Measurements from ENCODE around the gene HEPACAM.

Gene HEPACAM

GRCh38 chr11:124890683-124891372 is 45.0 kb downstream of the HEPACAM start:
- Mint-ChIP-seq H3K36me3 (ENCODE audit: low read depth) (no peaks in the 10 kb centered on the region), H3K9me3 (no peaks in the 10 kb centered on the region), H3K4me1 (no peaks in the 10 kb centered on the region), H3K4me3 (no peak overlapping the region), H3K27me3 (peaks cover 4% of the 10 kb centered on the region), H3K27ac (no peak overlapping the region)
- no peak for ATAC-seq
- DNase-seq = no peak

DNA sequence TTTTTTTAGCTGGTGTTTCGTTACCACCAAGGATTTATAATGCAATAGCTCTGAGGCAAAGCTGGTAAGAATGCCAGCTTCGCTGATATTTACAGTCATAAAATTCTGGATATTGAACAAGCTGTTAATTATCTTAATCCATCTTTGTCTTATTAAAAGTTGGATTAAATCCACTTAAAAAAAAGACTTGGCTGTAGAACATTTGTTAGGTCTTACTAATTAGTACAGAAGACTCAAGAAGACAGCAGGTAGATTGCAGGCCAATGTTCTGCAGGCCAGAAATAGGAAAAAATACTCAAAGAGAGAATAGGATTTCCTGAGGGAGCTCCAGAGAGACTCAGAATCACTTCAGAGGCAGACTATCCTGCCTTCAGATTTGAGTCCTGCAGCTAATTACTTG is 45.7 kb downstream of the HEPACAM start:
- Mint-ChIP-seq H3K27ac (no peak overlapping the region), H3K4me3 (no peak overlapping the region), H3K9me3 (no peaks in the 10 kb centered on the region), H3K36me3 (ENCODE audit: low read depth) (no peaks in the 10 kb centered on the region), H3K4me1 (no peaks in the 10 kb centered on the region), H3K27me3 (peaks cover 4% of the 10 kb centered on the region)
- ATAC-seq = no peak
- no peak for DNase-seq

DNA sequence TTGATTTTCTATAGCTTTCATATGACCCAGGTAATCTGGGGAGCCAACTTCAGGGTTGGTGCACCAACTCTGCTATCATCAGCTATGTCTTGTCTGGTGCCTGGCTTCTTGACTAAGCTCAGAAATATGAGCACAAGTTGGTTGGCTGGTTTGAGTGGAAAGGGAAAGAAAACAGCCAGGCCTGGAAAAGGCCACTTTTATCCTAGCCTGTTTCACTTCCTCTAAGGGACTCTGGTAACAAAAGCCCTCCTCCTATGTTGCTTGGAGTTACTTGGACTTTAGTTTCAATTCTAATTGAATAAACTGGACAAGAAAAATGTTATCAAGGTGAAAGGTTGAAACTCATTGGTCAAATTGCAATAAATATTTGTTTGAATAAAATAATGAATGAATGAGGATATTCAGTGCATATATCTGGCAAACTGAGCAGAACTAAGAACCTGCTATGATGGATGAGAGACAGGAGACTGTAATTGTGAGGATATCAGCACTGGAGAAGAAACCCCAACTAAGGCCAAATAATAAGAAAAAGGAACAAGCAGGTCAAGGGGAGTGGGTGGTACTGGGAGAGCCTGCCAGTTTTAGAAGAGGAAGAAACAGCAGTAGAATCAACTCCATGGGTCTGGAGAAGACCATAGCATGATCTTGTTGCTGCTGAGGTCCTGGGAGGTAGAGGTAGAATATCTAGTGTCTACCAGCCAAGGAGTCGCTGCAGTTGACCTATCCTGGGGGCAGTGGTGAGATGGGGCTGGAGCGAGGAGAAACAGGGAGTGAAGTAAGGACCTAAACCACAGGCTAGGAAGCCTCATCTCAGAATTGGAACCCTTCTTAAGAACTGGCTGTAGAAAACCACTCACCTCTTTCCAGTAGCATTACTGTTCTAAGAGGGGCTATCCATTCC is 46.4 kb downstream of the HEPACAM start:
- Mint-ChIP-seq H3K36me3 (ENCODE audit: low read depth) (no peaks in the 10 kb centered on the region), H3K4me1 (no peaks in the 10 kb centered on the region), H3K9me3 (no peaks in the 10 kb centered on the region), H3K4me3 (no peak overlapping the region), H3K27ac (no peak overlapping the region), H3K27me3 (peaks cover 4% of the 10 kb centered on the region)
- DNase-seq (no peak), ATAC-seq (no peak)

DNA sequence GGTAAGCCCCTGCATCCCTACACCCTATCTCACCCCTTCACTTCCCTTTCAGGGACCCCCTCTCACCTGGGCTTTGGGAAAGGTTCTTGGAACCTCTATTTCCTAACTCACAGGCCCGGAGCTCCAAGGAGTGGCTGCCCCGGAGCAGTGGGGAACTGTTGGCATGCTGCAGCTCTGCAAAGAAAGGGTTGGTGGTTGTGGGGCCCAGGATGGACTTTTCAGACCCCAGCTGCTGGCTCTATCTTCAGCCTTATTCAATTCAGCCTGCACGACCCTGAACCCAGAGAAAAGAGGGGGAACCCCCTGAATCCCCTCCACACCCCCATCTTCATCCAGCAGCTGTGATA is 48.2 kb downstream of the HEPACAM start:
- no peak for ATAC-seq
- Mint-ChIP-seq H3K4me3 (no peak overlapping the region), H3K27me3 (peaks cover 4% of the 10 kb centered on the region), H3K4me1 (no peaks in the 10 kb centered on the region), H3K9me3 (no peaks in the 10 kb centered on the region), H3K36me3 (ENCODE audit: low read depth) (no peaks in the 10 kb centered on the region), H3K27ac (no peak overlapping the region)
- no peak for DNase-seq

DNA sequence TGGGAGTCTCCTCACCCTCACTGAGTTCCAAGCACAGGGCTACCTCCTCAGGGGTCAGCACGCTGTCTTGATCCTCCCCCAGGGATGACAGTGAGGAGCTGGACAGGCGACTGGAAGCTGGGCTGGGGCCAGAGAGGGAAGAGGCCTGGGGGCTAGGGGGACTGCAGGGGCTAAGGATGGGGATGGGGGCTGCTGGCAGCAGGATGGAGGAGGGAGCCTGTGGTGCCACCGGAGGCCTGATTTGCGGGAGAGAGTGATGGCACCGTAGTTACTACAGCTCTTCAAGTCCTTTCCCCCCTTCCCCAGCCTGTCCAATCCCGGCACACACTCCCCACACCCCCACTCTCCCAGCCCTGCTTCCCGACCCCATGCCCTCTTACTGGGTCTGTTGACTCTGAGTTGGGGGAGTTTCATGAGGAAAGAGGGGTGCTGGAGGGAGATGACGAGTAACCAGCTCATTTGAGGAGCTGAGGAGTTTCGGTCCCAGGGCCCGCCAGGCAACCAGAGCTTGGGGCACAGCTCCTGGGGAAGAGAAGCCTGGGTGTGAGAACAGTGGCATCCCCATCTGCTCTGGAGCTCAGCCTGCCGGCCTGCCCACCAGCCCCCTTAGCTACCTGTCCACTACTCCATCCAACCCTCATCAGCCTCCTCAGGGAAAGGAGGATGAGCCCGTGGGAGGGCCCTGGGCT is 48.7 kb downstream of the HEPACAM start:
- ATAC-seq (no peak), DNase-seq (no peak)
- no peak overlapping the region for H3K27ac Mint-ChIP-seq
- no peak overlapping the region for H3K4me3 Mint-ChIP-seq
- H3K27me3 Mint-ChIP-seq = peaks cover 4% of the 10 kb centered on the region
- no peaks in the 10 kb centered on the region for H3K36me3 Mint-ChIP-seq (ENCODE audit: low read depth)
- H3K9me3 Mint-ChIP-seq = no peaks in the 10 kb centered on the region
- H3K4me1 Mint-ChIP-seq = no peaks in the 10 kb centered on the region

DNA sequence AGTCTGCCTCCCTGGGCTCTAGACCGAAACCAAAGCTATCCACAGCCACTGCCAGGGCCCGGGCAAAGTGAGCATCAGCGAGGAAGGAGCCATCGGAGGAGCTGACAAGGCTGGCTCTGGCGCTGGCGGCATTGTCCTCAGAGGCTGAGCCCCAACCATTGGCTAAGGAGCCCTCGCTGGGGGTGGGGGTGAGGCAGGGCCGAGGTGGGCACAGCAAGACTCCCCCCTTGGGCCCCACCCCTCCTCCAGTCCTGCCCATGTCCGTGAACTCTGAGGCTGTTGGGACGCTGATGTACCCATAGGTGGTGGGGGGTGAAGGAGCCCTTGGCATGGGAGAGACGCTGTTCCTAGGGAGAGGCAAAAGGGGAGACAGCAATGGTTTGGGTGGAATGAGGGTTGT is 49.4 kb downstream of the HEPACAM start:
- no peak overlapping the region for H3K4me3 Mint-ChIP-seq
- no peak overlapping the region for H3K27ac Mint-ChIP-seq
- no peaks in the 10 kb centered on the region for H3K9me3 Mint-ChIP-seq
- H3K27me3 Mint-ChIP-seq = peaks cover 4% of the 10 kb centered on the region
- no peaks in the 10 kb centered on the region for H3K36me3 Mint-ChIP-seq (ENCODE audit: low read depth)
- H3K4me1 Mint-ChIP-seq = no peaks in the 10 kb centered on the region
- no peak for DNase-seq
- ATAC-seq = no peak

DNA sequence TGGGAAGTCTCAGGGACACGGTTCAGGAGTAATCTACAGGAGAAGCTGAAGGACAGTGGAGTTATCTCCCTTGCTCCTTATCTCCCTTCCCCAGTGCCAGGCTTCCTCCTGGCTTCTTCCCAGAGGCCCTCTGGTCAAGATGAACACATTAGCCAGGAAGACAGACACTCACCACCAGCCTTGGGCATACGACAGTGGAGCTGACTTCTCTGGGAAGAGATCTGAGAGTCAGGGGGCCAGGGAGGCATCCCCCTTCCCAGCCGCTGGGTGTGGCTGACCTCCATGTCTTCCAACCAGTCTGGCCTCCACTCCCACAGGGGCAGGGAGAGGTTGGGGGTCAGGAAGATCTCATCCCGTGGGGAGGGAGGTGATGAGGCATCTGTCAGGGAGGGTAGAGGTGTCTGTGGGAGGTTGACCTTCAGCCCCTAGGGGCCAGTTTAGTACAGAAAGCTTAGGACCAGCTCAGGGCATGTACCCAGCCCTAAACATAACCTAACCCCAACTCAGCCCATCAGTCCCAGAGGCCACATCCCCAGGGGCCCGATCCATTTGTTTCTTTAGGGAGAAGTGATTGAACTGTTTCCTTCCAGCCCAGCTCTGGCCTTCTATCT is 50.9 kb downstream of the HEPACAM start:
- Mint-ChIP-seq H3K4me3 (no peak overlapping the region), H3K4me1 (no peaks in the 10 kb centered on the region), H3K9me3 (no peaks in the 10 kb centered on the region), H3K36me3 (ENCODE audit: low read depth) (no peaks in the 10 kb centered on the region), H3K27me3 (peaks cover 4% of the 10 kb centered on the region), H3K27ac (no peak overlapping the region)
- no peak for ATAC-seq
- DNase-seq = no peak

- DNase-seq (no peak), ATAC-seq (no peak)
- no peaks in the 10 kb centered on the region for H3K9me3 Mint-ChIP-seq
- no peaks in the 10 kb centered on the region for H3K36me3 Mint-ChIP-seq (ENCODE audit: low read depth)
- no peaks in the 10 kb centered on the region for H3K4me1 Mint-ChIP-seq
- H3K27ac Mint-ChIP-seq = no peak overlapping the region
- H3K4me3 Mint-ChIP-seq = no peak overlapping the region
- H3K27me3 Mint-ChIP-seq = peaks cover 4% of the 10 kb centered on the region
Measured at GRCh38 chr11:124884340-124884739, 51.5 kb downstream of the HEPACAM start.

GRCh38 chr11:124882339-124883071 is 53.3 kb downstream of the HEPACAM start:
- Mint-ChIP-seq H3K27me3 (peaks cover 4% of the 10 kb centered on the region), H3K4me1 (peaks cover 4% of the 10 kb centered on the region), H3K27ac (no peak overlapping the region), H3K9me3 (no peaks in the 10 kb centered on the region), H3K4me3 (no peak overlapping the region), H3K36me3 (ENCODE audit: low read depth) (no peaks in the 10 kb centered on the region)
- DNase-seq (no peak), ATAC-seq (no peak)

DNA sequence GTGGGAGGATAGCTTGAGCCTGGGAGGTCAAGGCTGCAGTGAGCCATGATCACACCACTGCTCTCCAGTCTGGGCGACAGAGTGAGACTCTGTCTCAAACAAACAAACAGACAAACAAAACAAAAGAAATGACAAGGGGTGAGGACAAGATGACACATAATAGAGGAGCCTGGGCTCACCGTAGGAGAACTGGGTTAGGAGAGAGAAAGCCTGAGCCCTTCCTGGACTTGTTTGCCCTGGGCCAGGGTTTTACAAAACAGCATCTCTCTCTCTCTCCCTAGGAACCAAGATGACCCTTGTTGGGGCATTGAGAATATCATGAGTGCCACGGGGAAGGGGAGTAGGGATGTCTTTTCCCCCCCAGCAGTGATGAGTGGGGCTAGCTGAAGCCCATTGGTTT is 54.9 kb downstream of the HEPACAM start:
- Mint-ChIP-seq H3K27me3 (no peaks in the 10 kb centered on the region), H3K4me3 (no peak overlapping the region), H3K36me3 (ENCODE audit: low read depth) (no peaks in the 10 kb centered on the region), H3K9me3 (no peaks in the 10 kb centered on the region), H3K4me1 (peaks cover 12% of the 10 kb centered on the region), H3K27ac (no peak overlapping the region)
- no peak for DNase-seq
- no peak for ATAC-seq

GRCh38 chr11:124880290-124880611 is 55.6 kb downstream of the HEPACAM start:
- H3K4me1 Mint-ChIP-seq = peaks cover 14% of the 10 kb centered on the region
- H3K27me3 Mint-ChIP-seq = peaks cover 6% of the 10 kb centered on the region
- ATAC-seq = no peak
- DNase-seq = no peak
- H3K9me3 Mint-ChIP-seq = no peaks in the 10 kb centered on the region
- H3K4me3 Mint-ChIP-seq = no peak overlapping the region
- H3K27ac Mint-ChIP-seq = no peak overlapping the region
- H3K36me3 Mint-ChIP-seq (ENCODE audit: low read depth) = no peaks in the 10 kb centered on the region

GRCh38 chr11:124879493-124880289 is 56.2 kb downstream of the HEPACAM start:
- Mint-ChIP-seq H3K36me3 (ENCODE audit: low read depth) (no peaks in the 10 kb centered on the region), H3K4me1 (peaks cover 14% of the 10 kb centered on the region), H3K4me3 (no peak overlapping the region), H3K9me3 (no peaks in the 10 kb centered on the region), H3K27ac (no peak overlapping the region), H3K27me3 (peaks cover 10% of the 10 kb centered on the region)
- no peak for ATAC-seq
- no peak for DNase-seq

DNA sequence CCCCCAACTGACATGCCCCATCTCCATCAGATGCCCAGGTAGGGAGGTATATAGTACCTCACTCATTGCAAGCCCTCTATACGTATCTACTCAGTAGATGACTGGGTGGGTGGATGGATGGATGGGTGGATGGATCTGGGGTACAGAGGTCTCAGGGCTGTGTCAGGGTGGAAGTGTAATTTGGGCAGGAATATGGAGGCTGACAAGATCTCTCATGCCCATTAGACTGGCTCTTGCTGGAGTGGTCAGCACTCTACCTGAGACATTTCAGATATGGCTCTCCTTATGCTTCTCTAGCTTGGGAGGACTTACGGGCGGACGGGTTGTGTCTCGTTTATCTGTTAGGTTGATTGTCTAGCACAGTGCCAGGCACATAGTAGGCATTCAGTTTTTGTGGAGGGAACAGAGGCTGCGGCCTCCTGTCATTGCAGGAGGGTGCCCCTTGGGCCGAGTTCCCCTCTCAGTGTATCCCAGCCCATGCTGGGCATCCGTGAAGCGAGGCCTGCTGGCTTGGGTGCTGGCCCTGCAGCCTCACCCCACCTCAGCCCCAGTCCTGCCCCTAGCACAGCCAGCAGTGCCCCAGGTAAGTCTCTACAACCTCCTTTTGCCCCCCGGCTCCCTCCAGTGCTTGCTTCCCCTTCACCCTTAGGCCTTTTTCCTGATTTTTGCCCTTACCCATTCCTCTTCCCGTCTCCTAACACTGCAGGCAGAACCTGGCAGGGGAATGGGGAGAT is 56.9 kb downstream of the HEPACAM start:
- H3K36me3 Mint-ChIP-seq (ENCODE audit: low read depth) = no peaks in the 10 kb centered on the region
- no peak for DNase-seq
- peaks cover 14% of the 10 kb centered on the region for H3K4me1 Mint-ChIP-seq
- no peak overlapping the region for H3K4me3 Mint-ChIP-seq
- no peak for ATAC-seq
- no peaks in the 10 kb centered on the region for H3K9me3 Mint-ChIP-seq
- H3K27me3 Mint-ChIP-seq = peaks cover 14% of the 10 kb centered on the region
- no peak overlapping the region for H3K27ac Mint-ChIP-seq
